K562 (cell line): ENCODE measurements around the gene ATP6V1F. TPM values are rescaled to one million over a fixed set of nuclear protein-coding genes. Genes with fewer than 3 reads are reported as not detected.
A peak's percentile ranks its signal among the peaks of the same experiment; 100 is the strongest.

Source experiments
- BRD9 ChIP-seq: fragments of 450-650 bp; IDR thresholded peaks from 2 replicates; pipeline ENCODE4 v1.6.1; 2018; ENCODE audit warnings: low read depth; ENCODE audit not compliant: partially characterized antibody
- CCAR2 ChIP-seq: fragments of 200-400 bp; formaldehyde crosslinking; IDR thresholded peaks from 2 replicates; pipeline ENCODE4 v1.6.1; 2017; ENCODE audit warnings: mild to moderate bottlenecking, low read depth, low read length
- DMBX1 ChIP-seq: fragments of 250-450 bp; sonication (Bioruptor Pico); IDR thresholded peaks from 2 replicates; pipeline ENCODE4 v1.8.0; 2022; ENCODE audit warnings: inconsistent platforms, mild to moderate bottlenecking, moderate library complexity, borderline replicate concordance
- HDAC6 ChIP-seq: IDR thresholded peaks from 2 replicates; pipeline ENCODE4 v1.6.1; 2012; ENCODE audit warnings: low read depth, mild to moderate bottlenecking, control low read depth, inconsistent platforms, low read length, moderate library complexity
- HDAC8 ChIP-seq: fragments of 450-650 bp; IDR thresholded peaks from 2 replicates; pipeline ENCODE4 v1.6.1; 2016; ENCODE audit warnings: mild to moderate bottlenecking, missing genetic modification characterization, moderate library complexity, missing compliant biosample characterization
- HMG20A ChIP-seq: fragments of 450-650 bp; formaldehyde crosslinking; conservative IDR thresholded peaks from 2 replicates; pipeline ENCODE4 v1.4.0; 2020; ENCODE audit warnings: mild to moderate bottlenecking, mixed read lengths
- HOXB6 ChIP-seq: fragments of 250-450 bp; sonication (Bioruptor Pico); IDR thresholded peaks from 2 replicates; pipeline ENCODE4 v1.5.1; 2022; ENCODE audit warnings: mild to moderate bottlenecking, borderline replicate concordance
- KAT8 ChIP-seq: fragments of 450-650 bp; IDR thresholded peaks from 2 replicates; pipeline ENCODE4 v1.6.1; 2016; ENCODE audit warnings: low read depth, mild to moderate bottlenecking
- NFXL1 ChIP-seq: fragments of 450-650 bp; formaldehyde crosslinking; IDR thresholded peaks from 2 replicates; pipeline ENCODE4 v1.4.0; 2021; ENCODE audit warnings: mild to moderate bottlenecking
- OTX1 ChIP-seq: fragments of 450-650 bp; formaldehyde crosslinking; IDR thresholded peaks from 2 replicates; pipeline ENCODE4 v1.4.0; 2022; ENCODE audit warnings: mild to moderate bottlenecking
- PHB2 ChIP-seq: fragments of 450-650 bp; IDR thresholded peaks from 2 replicates; pipeline ENCODE4 v1.6.1; 2017; ENCODE audit warnings: low read depth
- PHTF2 ChIP-seq: fragments of 250-450 bp; sonication (Bioruptor Pico); IDR thresholded peaks from 2 replicates; pipeline ENCODE4 v1.5.0; 2021; ENCODE audit warnings: mild to moderate bottlenecking
- POU5F1 ChIP-seq: fragments of 150-350 bp; IDR thresholded peaks from 2 replicates; pipeline ENCODE4 v1.6.1; 2014; ENCODE audit warnings: borderline replicate concordance, low read length, low read depth, mild to moderate bottlenecking; ENCODE audit not compliant: partially characterized antibody
- TEAD4 ChIP-seq, 2 experiments: sonication (generic) in 1 of 2; formaldehyde crosslinking in 1 of 2; IDR thresholded peaks; 2 replicates each; pipeline versions ENCODE4 v1.6.1 to v1.8.0; 2012 to 2022; ENCODE audit warnings: borderline replicate concordance in 1 of 2, inconsistent platforms in 1 of 2, low read length in 1 of 2, mild to moderate bottlenecking in 1 of 2, missing genetic modification reagents in 1 of 2
- ZBTB34 ChIP-seq: fragments of 250-450 bp; sonication (Bioruptor Pico); IDR thresholded peaks from 2 replicates; pipeline ENCODE4 v1.8.0; 2021; ENCODE audit warnings: mild to moderate bottlenecking, moderate library complexity
- ZBTB5 ChIP-seq: fragments of 450-650 bp; IDR thresholded peaks from 2 replicates; pipeline ENCODE4 v1.6.1; 2017; ENCODE audit warnings: antibody characterized with exemption
- ZBTB8A ChIP-seq: fragments of 450-650 bp; IDR thresholded peaks from 2 replicates; pipeline ENCODE4 v1.6.1; 2018; ENCODE audit warnings: mild to moderate bottlenecking, moderate library complexity; ENCODE audit not compliant: partially characterized antibody
- ZFPM2 ChIP-seq: fragments of 250-450 bp; sonication (Bioruptor Pico); IDR thresholded peaks from 2 replicates; pipeline ENCODE4 v1.5.1; 2022; ENCODE audit warnings: mild to moderate bottlenecking
- ZNF134 ChIP-seq: fragments of 250-450 bp; sonication (Bioruptor Pico); conservative IDR thresholded peaks from 2 replicates; pipeline ENCODE4 v1.4.0; 2020
- ZNF232 ChIP-seq: sonication (generic); formaldehyde crosslinking; IDR thresholded peaks from 2 replicates; pipeline ENCODE4 v1.8.0; 2022; ENCODE audit warnings: mild to moderate bottlenecking, missing genetic modification reagents
- ZNF707 ChIP-seq: fragments of 250-450 bp; sonication (Bioruptor Pico); conservative IDR thresholded peaks from 2 replicates; pipeline ENCODE4 v1.8.0; 2022; ENCODE audit warnings: inconsistent platforms, mild to moderate bottlenecking, moderate library complexity
- polyA plus RNA-seq, 8 experiments: library from polyadenylated mRNA; depleted of rRNA in 4 of 8; stranded (reverse) in 5 of 8; unstranded in 3 of 8; fragments of >200 nt; fragmentation: Nextera tagmentation in 2 of 8; fragmentation: Illumina TruSeq in 1 of 8; extraction: Ambion mirVana in 2 of 8; extraction: Trizol in 1 of 8; gene quantifications; 2 replicates each; pipeline versions ENCODE4 v1.2.1 to v1.2.3, GENCODE V29; 2011 to 2014; ENCODE audit warnings: inconsistent platforms in 1 of 8, missing spikeins in 1 of 8
- total RNA-seq, 7 experiments: library from RNA; depleted of rRNA in 6 of 7; stranded (reverse); fragments of >200 nt in 6 of 7; fragmentation: Illumina TruSeq in 2 of 7; extraction: Trizol in 2 of 7; gene quantifications; 2 replicates each; pipeline versions ENCODE4 v1.2.1 to v1.2.3, GENCODE V29; 2011 to 2021; ENCODE audit warnings: low replicate concordance in 1 of 7
- TF ChIP-seq, protein P1 (sequence below): sonication (generic); formaldehyde crosslinking; IDR thresholded peaks from 2 replicates; pipeline ENCODE4 v1.8.0; 2022; ENCODE audit warnings: mild to moderate bottlenecking, missing genetic modification reagents
- TF ChIP-seq, protein P2 (sequence below): fragments of 450-650 bp; formaldehyde crosslinking; IDR thresholded peaks from 2 replicates; pipeline ENCODE4 v1.4.0; 2020; ENCODE audit warnings: mild to moderate bottlenecking

Gene ATP6V1F
- total and polyA plus RNA-seq, 9 of the 15 experiments (the other 6 are each of a cell fraction or from before 2014, with no cell fraction given): 206 to 1,123 (median 542) TPM

- TF ChIP-seq POU5F1 (no peak), KAT8 (no peak), ZBTB5 (no peak), OTX1 (CRISPR knock-in tag) (0 out of 2 replicates have a peak, but pooled peaks have one; percentile 12), HDAC8 (tag) (no peak), BRD9 (no peak), TEAD4 (IDR thresholded peaks at IDR 0.05; ENCODE audit: low read length) (no peak; the same call in 1 of the 2 replicates), TEAD4 (CRISPR knock-in tag; IDR thresholded peaks at IDR 0.05; ENCODE audit: borderline replicate concordance) (no peak), PHTF2 (no peak), HDAC6 (no peak), ZFPM2 (CRISPR knock-in tag) (no peak), CCAR2 (no peak), DMBX1 (CRISPR knock-in tag) (no peak), ZNF707 (CRISPR knock-in tag) (no peak), ZNF232 (CRISPR knock-in tag) (no peak), ZNF134 (CRISPR knock-in tag) (no peak), HOXB6 (CRISPR knock-in tag) (no peak), NFXL1 (CRISPR knock-in tag) (0 out of 2 replicates have a peak, but pooled peaks have one; percentile 38), ZBTB34 (no peak), ZBTB8A (no peak), HMG20A (CRISPR knock-in tag) (no peak), PHB2 (no peak)
- TF ChIP-seq, protein P1, sequence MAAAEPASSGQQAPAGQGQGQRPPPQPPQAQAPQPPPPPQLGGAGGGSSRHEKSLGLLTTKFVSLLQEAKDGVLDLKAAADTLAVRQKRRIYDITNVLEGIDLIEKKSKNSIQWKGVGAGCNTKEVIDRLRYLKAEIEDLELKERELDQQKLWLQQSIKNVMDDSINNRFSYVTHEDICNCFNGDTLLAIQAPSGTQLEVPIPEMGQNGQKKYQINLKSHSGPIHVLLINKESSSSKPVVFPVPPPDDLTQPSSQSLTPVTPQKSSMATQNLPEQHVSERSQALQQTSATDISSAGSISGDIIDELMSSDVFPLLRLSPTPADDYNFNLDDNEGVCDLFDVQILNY (CRISPR knock-in tag): no peak
- TF ChIP-seq, protein P2, sequence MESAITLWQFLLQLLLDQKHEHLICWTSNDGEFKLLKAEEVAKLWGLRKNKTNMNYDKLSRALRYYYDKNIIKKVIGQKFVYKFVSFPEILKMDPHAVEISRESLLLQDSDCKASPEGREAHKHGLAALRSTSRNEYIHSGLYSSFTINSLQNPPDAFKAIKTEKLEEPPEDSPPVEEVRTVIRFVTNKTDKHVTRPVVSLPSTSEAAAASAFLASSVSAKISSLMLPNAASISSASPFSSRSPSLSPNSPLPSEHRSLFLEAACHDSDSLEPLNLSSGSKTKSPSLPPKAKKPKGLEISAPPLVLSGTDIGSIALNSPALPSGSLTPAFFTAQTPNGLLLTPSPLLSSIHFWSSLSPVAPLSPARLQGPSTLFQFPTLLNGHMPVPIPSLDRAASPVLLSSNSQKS: no peak
Observed at GRCh38 chr7:128883622-128884448, 21.2 kb downstream of the ATP6V1F start (continued).
